ENCODE results near the gene TSPAN2. TPM values are rescaled to one million over a fixed set of nuclear protein-coding genes. Genes with fewer than 3 reads are reported as not detected.
"Not testable (repeated sequence)": the region's sequence is repeated elsewhere in the genome, so short reads cannot be mapped to it uniquely, and the experiment has no call there.

Gene TSPAN2
- total RNA-seq, 1 donor from 2014 or later, result 0.34 TPM

GRCh38 chr1:115036814-115037507 lies 52.3 kb downstream of the TSPAN2 start:
- Mint-ChIP-seq H3K27me3 (ENCODE audit: insufficient read depth) (peaks cover 2% of the 10 kb centered on the region), H3K9me3 (no peaks in the 10 kb centered on the region), H3K4me3 (no peak overlapping the region), H3K4me1 (ENCODE audit: low read depth) (no peaks in the 10 kb centered on the region), H3K27ac (no peak overlapping the region), H3K36me3 (ENCODE audit: low read depth) (no peaks in the 10 kb centered on the region)
- intact Hi-C loops (cut with micrococcal nuclease), result no loop called here
- no peak for DNase-seq (ENCODE audit: low spot score)

- H3K27me3 Mint-ChIP-seq (ENCODE audit: insufficient read depth), result peaks cover 2% of the 10 kb centered on the region
- DNase-seq (ENCODE audit: low spot score), result no peak
- intact Hi-C loops (cut with micrococcal nuclease), result no loop called here
- H3K36me3 Mint-ChIP-seq (ENCODE audit: low read depth), result no peaks in the 10 kb centered on the region
- H3K27ac Mint-ChIP-seq, result no peak overlapping the region
- H3K4me1 Mint-ChIP-seq (ENCODE audit: low read depth), result no peaks in the 10 kb centered on the region
- no peak overlapping the region for H3K4me3 Mint-ChIP-seq
- H3K9me3 Mint-ChIP-seq, result no peaks in the 10 kb centered on the region
These were observed 53.7 kb downstream of the TSPAN2 start for GRCh38 chr1:115035652-115036051.

- Mint-ChIP-seq H3K9me3 (no peaks in the 10 kb centered on the region), H3K36me3 (ENCODE audit: low read depth) (no peaks in the 10 kb centered on the region), H3K4me3 (no peak overlapping the region), H3K27ac (no peak overlapping the region), H3K27me3 (ENCODE audit: insufficient read depth) (peaks cover 2% of the 10 kb centered on the region), H3K4me1 (ENCODE audit: low read depth) (no peaks in the 10 kb centered on the region)
- no peak for DNase-seq (ENCODE audit: low spot score)
- intact Hi-C loops (cut with micrococcal nuclease), result no loop called here
These were observed 57.7 kb downstream of the TSPAN2 start for GRCh38 chr1:115031595-115031994.

GRCh38 chr1:115029526-115029925 lies 59.8 kb downstream of the TSPAN2 start, which contains the start of gene TSHB:
TSS of gene TSHB (plus strand) at chr1:115029826. CDS start at chr1:115033363, 3,537 bp downstream.
- intact Hi-C loops (cut with micrococcal nuclease), result no loop called here
- H3K27me3 Mint-ChIP-seq (ENCODE audit: insufficient read depth), result peaks cover 2% of the 10 kb centered on the region
- H3K4me1 Mint-ChIP-seq (ENCODE audit: low read depth), result no peaks in the 10 kb centered on the region
- no peak within 1 kb of the TSS for H3K4me3 Mint-ChIP-seq
- no peaks in the 10 kb centered on the region for H3K9me3 Mint-ChIP-seq
- no peak for DNase-seq (ENCODE audit: low spot score)
- no peak within 1 kb of the TSS for H3K27ac Mint-ChIP-seq
- H3K36me3 Mint-ChIP-seq (ENCODE audit: low read depth), result no peaks in the 10 kb centered on the region

- Mint-ChIP-seq H3K36me3 (ENCODE audit: low read depth) (no peaks in the 10 kb centered on the region), H3K27ac (no peak overlapping the region), H3K9me3 (no peaks in the 10 kb centered on the region), H3K4me1 (ENCODE audit: low read depth) (no peaks in the 10 kb centered on the region), H3K4me3 (no peak overlapping the region), H3K27me3 (ENCODE audit: insufficient read depth) (peaks cover 3% of the 10 kb centered on the region)
- intact Hi-C loops (cut with micrococcal nuclease), result no loop called here
- no peak for DNase-seq (ENCODE audit: low spot score)
These were observed 65.7 kb downstream of the TSPAN2 start for GRCh38 chr1:115023593-115023992.

- no peaks in the 10 kb centered on the region for H3K36me3 Mint-ChIP-seq (ENCODE audit: low read depth)
- no peak for DNase-seq (ENCODE audit: low spot score)
- H3K27me3 Mint-ChIP-seq (ENCODE audit: insufficient read depth), result peaks cover 3% of the 10 kb centered on the region
- H3K4me3 Mint-ChIP-seq, result no peak overlapping the region
- no peaks in the 10 kb centered on the region for H3K9me3 Mint-ChIP-seq
- H3K27ac Mint-ChIP-seq, result no peak overlapping the region
- intact Hi-C loops (cut with micrococcal nuclease), result no loop called here
- H3K4me1 Mint-ChIP-seq (ENCODE audit: low read depth), result no peaks in the 10 kb centered on the region
These were observed 68.2 kb downstream of the TSPAN2 start for GRCh38 chr1:115021145-115021544.

- H3K27ac Mint-ChIP-seq; H3K9me3 Mint-ChIP-seq; H3K4me3 Mint-ChIP-seq; H3K36me3 Mint-ChIP-seq (ENCODE audit: low read depth); H3K27me3 Mint-ChIP-seq (ENCODE audit: insufficient read depth); intact Hi-C loops (cut with micrococcal nuclease); H3K4me1 Mint-ChIP-seq (ENCODE audit: low read depth); DNase-seq (ENCODE audit: low spot score): not testable (repeated sequence)
These were observed 69.8 kb downstream of the TSPAN2 start for GRCh38 chr1:115019549-115019948.

GRCh38 chr1:115013792-115014191 lies 75.5 kb downstream of the TSPAN2 start:
- no peaks in the 10 kb centered on the region for H3K27me3 Mint-ChIP-seq (ENCODE audit: insufficient read depth)
- intact Hi-C loops (cut with micrococcal nuclease), result no loop called here
- H3K4me1 Mint-ChIP-seq (ENCODE audit: low read depth), result no peaks in the 10 kb centered on the region
- H3K4me3 Mint-ChIP-seq, result no peak overlapping the region
- H3K36me3 Mint-ChIP-seq (ENCODE audit: low read depth), result no peaks in the 10 kb centered on the region
- no peaks in the 10 kb centered on the region for H3K9me3 Mint-ChIP-seq
- H3K27ac Mint-ChIP-seq, result no peak overlapping the region
- no peak for DNase-seq (ENCODE audit: low spot score)

GRCh38 chr1:115012434-115012833 lies 76.9 kb downstream of the TSPAN2 start:
- H3K27ac Mint-ChIP-seq, result no peak overlapping the region
- no peaks in the 10 kb centered on the region for H3K27me3 Mint-ChIP-seq (ENCODE audit: insufficient read depth)
- intact Hi-C loops (cut with micrococcal nuclease), result no loop called here
- H3K9me3 Mint-ChIP-seq, result no peaks in the 10 kb centered on the region
- DNase-seq (ENCODE audit: low spot score), result no peak
- H3K4me1 Mint-ChIP-seq (ENCODE audit: low read depth), result no peaks in the 10 kb centered on the region
- H3K4me3 Mint-ChIP-seq, result no peak overlapping the region
- no peaks in the 10 kb centered on the region for H3K36me3 Mint-ChIP-seq (ENCODE audit: low read depth)

GRCh38 chr1:115012006-115012405 lies 77.3 kb downstream of the TSPAN2 start:
- H3K4me1 Mint-ChIP-seq (ENCODE audit: low read depth), result no peaks in the 10 kb centered on the region
- intact Hi-C loops (cut with micrococcal nuclease), result no loop called here

GRCh38 chr1:115006191-115006590 lies 83.1 kb downstream of the TSPAN2 start:
- peaks cover 8% of the 10 kb centered on the region for H3K27me3 Mint-ChIP-seq (ENCODE audit: insufficient read depth)
- H3K36me3 Mint-ChIP-seq (ENCODE audit: low read depth), result no peaks in the 10 kb centered on the region
- no peak for DNase-seq (ENCODE audit: low spot score)
- H3K4me1 Mint-ChIP-seq (ENCODE audit: low read depth), result no peaks in the 10 kb centered on the region
- no peaks in the 10 kb centered on the region for H3K9me3 Mint-ChIP-seq
- intact Hi-C loops (cut with micrococcal nuclease), result no loop called here
- no peak overlapping the region for H3K27ac Mint-ChIP-seq
- H3K4me3 Mint-ChIP-seq, result no peak overlapping the region

More at GRCh38 chr1:115012006-115012405, 77.3 kb downstream of the TSPAN2 start:
- no peaks in the 10 kb centered on the region for H3K9me3 Mint-ChIP-seq
- DNase-seq (ENCODE audit: low spot score), result no peak
- H3K27ac Mint-ChIP-seq, result no peak overlapping the region
- no peak overlapping the region for H3K4me3 Mint-ChIP-seq
- H3K27me3 Mint-ChIP-seq (ENCODE audit: insufficient read depth), result no peaks in the 10 kb centered on the region
- no peaks in the 10 kb centered on the region for H3K36me3 Mint-ChIP-seq (ENCODE audit: low read depth)

Data from activated T-helper 1 cell treated with anti-CD3 and anti-CD28 coated beads, Interleukin-12 subunit alpha, Interleukin-12 subunit beta, Interleukin-2, Interleukin-4 antibody, amounts not matched to agents 30 ng/mL and 10 ng/mL and 1 ng/mL, durations not matched to agents 14 hours and 24 hours and 36 hours (primary cell).